HG03025 (cell line): ENCODE results near the gene ZNF385D.
A peak's percentile ranks its signal among the peaks of the same experiment; 100 is the strongest.
"Not testable (repeated sequence)": the region's sequence is repeated elsewhere in the genome, so short reads cannot be mapped to it uniquely, and the experiment has no call there.

Source experiments
- ATAC-seq: cut with Tn5 transposase; IDR thresholded peaks from one replicate; pipeline ENCODE4 v1.9.1; 2021; ENCODE audit warnings: mild to moderate bottlenecking, moderate library complexity; ENCODE audit not compliant: unreplicated experiment, low FRiP score

ZNF385D gene

GRCh38 chr3:21524133-21524532, 226.9 kb downstream of the ZNF385D start:
- no peak for ATAC-seq

GRCh38 chr3:21520106-21520963, 230.7 kb downstream of the ZNF385D start:
- no peak for ATAC-seq

- no peak for ATAC-seq
These were observed 233.8 kb downstream of the ZNF385D start for GRCh38 chr3:21517184-21517583.

- ATAC-seq: no peak
These were observed 235.6 kb downstream of the ZNF385D start for GRCh38 chr3:21515417-21515816.

GRCh38 chr3:21509731-21510470, 241.1 kb downstream of the ZNF385D start:
- ATAC-seq: no peak

GRCh38 chr3:21508246-21508645, 242.8 kb downstream of the ZNF385D start:
- no peak for ATAC-seq

GRCh38 chr3:21505711-21506460, 245.1 kb downstream of the ZNF385D start:
- ATAC-seq: no peak

GRCh38 chr3:21502656-21503055, 248.4 kb downstream of the ZNF385D start:
- no peak for ATAC-seq

GRCh38 chr3:21500834-21501233, 250.2 kb downstream of the ZNF385D start:
- no peak for ATAC-seq

GRCh38 chr3:21490671-21491070, 260.3 kb downstream of the ZNF385D start:
- not testable (repeated sequence) for ATAC-seq

GRCh38 chr3:21487520-21487919, 263.5 kb downstream of the ZNF385D start:
- ATAC-seq: no peak

GRCh38 chr3:21486024-21486935, 264.7 kb downstream of the ZNF385D start:
- ATAC-seq: not testable (repeated sequence)

GRCh38 chr3:21484828-21485144, 266.2 kb downstream of the ZNF385D start:
- peak; percentile 20 for ATAC-seq

- ATAC-seq: peak; percentile 64
These were observed 266.8 kb downstream of the ZNF385D start for GRCh38 chr3:21484057-21484827.

- ATAC-seq: no peak
These were observed 269.0 kb downstream of the ZNF385D start for GRCh38 chr3:21481991-21482390.

- ATAC-seq: no peak
These were observed 273.3 kb downstream of the ZNF385D start for GRCh38 chr3:21477541-21478288.

- ATAC-seq: no peak
These were observed 284.5 kb downstream of the ZNF385D start for GRCh38 chr3:21466476-21466875.

- no peak for ATAC-seq
These were observed 286.3 kb downstream of the ZNF385D start for GRCh38 chr3:21464746-21465145.

- ATAC-seq: no peak
These were observed 287.7 kb downstream of the ZNF385D start for GRCh38 chr3:21463319-21463718.
